HG03342 (cell line): ENCODE measurements around the gene KLHL28.

Experiments
- ATAC-seq: cut with Tn5 transposase; IDR thresholded peaks from one replicate; pipeline ENCODE4 v1.9.1; 2021; ENCODE audit warnings: mild to moderate bottlenecking, moderate library complexity; ENCODE audit not compliant: unreplicated experiment

The KLHL28 gene, protein sequence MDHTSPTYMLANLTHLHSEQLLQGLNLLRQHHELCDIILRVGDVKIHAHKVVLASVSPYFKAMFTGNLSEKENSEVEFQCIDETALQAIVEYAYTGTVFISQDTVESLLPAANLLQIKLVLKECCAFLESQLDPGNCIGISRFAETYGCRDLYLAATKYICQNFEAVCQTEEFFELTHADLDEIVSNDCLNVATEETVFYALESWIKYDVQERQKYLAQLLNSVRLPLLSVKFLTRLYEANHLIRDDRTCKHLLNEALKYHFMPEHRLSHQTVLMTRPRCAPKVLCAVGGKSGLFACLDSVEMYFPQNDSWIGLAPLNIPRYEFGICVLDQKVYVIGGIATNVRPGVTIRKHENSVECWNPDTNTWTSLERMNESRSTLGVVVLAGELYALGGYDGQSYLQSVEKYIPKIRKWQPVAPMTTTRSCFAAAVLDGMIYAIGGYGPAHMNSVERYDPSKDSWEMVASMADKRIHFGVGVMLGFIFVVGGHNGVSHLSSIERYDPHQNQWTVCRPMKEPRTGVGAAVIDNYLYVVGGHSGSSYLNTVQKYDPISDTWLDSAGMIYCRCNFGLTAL

DNA sequence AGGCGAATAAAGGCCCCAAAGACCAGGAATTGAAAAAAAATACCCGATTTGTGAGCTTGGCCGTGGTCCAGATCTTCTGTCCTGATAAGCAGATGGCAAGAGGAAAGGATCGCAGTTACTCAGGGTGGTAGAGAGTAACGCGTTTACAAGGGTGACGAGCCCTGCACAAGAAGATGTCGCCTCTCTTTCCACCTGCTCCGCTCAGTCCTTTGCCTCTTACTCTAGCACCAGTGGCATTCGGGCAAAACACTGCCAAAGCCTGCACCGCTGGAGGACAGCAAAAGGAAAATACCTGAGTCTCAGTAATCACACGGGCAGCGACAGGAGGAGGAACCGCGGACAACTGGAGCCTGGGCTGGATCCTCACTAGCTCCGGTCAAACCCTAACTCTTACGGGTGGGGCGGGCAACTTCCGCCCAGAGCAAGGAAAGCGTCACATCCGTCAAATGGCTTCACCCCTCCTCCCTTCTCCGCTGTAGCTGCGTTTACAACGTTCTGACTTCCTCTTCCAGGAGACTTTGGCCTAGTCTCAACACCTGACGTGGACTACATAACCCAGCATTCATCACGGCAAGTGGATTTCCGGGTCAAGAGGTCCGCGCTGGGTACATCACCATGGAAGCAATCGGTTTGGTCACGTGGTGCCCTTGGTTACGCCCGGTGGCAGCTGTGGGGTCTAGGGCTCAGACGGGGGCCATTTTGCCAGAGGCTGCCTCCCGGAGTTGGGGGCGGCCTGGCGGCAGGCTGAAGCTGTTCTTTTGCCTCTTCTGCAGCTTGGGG is at the start of gene KLHL28, which contains the start of gene TOGARAM1:
TSS of gene KLHL28 (minus strand) at position 394 of the 780 bp plus-strand sequence. CDS start 16,019 bp downstream, outside the sequence.
TSS of gene TOGARAM1 (plus strand) at position 637 of the 780 bp plus-strand sequence. CDS start 232 bp downstream, outside the sequence.
- peak; percentile 92 for ATAC-seq

DNA sequence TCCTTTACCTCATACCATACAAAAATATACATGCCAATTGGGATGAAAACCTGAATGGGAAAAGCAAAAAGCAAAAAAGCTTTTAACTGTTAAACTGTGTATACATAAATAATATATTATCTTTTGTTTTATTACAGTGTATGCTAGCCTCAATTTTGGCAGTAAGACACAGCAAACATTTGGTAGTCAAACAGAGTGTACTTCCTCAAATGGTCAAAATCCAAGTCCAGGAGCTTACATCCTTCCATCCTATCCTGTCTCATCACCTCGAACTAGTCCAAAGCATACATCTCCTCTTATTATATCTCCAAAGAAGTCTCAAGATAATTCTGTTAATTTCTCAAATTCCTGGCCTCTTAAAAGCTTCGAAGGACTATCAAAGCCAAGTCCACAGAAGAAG is 42.2 kb upstream of the KLHL28 start:
- ATAC-seq: no peak

DNA sequence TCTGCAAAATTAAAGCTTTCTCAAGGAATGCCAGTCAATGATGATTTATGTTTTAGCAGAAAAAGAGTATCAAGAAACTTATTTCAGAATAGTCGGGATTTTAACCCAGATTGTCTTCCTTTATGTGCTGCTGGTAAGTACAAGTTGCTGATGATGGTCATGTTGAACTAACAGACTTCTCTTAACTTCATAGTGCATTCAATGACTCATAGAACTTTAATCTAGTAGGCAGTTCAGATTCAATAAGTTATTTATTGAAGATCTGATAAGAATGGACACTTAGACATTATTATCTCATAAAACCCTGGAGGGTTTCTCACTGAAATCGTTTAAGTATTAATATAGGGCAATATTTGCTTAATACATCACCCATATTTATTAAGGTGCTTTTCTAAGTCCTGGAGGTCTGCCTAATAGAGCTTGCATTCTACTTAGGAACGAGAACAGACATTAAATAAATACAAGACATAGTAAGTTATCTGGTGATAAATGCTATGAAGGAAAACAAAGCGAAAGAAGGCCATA is 34.1 kb upstream of the KLHL28 start:
- no peak for ATAC-seq

DNA sequence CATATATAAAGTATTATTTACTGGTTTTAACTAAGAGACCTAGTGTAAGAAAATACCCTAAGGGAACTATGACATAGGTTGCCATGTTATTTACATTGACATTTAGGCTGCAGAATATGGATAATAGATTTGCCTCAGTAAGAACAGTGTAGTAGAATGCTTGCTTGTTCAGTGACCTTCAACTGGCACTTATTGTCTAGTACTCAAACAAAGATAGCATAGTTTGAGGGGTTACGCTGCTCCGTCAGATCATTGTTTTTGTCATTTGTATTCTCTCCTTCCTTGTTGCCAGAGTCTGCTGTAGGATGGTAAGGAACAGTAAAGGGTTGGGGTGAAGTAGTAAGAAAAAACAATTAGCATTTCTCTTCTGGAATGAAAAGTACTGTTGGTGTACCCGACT is 33.4 kb upstream of the KLHL28 start:
- ATAC-seq: no peak

DNA sequence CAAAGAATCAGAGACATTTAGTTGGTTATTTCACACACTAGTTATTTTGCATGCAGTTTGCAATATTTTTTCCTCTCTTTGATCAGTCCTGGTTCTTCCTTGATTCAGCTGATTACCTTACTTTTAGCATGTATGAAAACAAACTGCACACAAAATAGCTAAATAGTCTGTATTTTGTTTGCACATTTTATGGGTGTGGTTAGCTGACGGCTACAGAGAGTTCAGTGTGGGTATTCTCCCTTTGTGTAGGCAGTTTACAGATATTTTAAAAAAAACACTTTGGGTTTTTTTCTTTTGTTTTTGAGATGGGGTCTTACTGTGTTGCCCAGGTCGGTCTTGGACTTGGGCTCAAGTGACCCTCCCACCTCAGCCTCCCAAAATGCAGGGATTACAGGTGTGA is 28.8 kb upstream of the KLHL28 start:
- ATAC-seq: no peak

DNA sequence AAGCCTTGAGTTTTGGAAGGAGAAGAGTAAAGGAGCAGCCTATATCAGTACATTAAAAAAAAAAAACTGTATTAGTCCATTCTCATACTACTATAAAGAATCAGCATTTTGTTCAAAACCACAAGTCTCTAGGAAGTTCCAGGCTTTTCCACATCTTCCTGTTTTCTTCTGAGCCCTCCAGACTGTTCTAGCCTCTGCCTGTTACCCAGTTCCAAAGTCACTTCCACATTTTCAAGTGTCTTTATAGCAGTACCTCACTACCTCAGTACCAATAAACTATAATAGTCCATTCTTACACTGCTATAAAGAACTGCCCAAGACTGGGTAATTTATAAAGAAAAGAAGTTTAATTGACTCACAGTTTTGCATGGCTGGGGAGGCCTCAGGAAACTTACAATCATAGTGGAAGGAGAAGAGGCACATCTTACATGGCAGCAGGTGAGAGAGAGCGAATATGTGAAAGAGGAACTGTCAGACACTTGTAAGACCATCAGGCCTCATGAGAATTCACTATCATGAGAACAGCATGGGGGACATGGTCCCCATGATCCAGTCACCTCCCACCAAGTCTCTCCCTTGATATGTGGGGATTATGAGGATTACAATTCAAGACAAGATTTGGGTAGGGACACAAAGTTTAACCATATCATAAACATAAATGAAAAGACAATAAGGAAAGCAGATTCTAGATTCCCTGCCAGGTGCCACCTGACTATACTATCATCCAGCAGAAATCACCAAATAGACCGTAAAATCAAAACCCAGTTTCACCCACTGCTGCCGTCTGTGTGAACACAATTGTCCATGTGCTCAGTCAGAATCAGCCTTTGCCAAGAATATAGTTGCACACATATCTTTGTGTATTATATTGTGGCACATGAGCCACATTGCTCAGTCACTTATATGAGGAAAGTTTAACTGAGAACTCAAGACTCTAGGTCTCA is 28.0 kb upstream of the KLHL28 start:
- no peak for ATAC-seq

DNA sequence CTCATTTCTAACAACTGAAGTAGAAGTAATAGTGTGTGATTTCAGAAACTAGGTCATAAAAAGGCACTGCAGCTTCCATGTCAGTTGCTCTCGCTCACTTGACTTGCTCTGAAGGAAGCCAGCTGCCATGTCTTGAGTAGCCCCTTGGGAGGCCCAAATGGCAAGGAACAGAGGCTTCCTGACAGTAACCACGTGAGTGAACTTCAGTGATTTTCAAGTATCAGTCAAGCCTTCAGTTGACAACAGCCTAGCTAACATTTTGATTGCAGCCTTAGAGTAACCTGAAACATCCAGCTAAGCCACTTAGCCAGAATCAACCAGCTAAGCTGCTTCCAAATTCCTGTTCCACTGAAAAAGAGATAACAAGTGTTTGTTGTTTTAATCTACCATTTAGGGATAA is 26.9 kb upstream of the KLHL28 start:
- ATAC-seq: no peak

DNA sequence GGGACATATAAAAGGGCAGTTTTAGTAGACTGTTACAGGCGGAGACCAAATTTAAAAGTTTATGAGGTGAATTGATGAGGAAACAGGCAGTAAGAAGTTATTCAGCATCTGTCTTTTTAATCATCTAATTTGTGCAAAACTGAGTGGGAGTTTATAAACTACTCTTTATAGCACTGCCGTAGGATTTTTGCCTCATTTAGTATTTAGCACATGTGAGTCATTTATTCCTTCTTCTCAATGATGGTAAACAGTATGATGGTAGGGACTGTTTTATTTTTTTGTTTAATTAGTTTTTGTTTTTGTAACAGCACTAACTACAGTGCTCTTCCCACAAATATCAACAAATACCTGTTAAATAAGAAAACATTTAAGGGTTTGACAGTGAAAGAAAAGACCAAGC is 20.8 kb upstream of the KLHL28 start:
- ATAC-seq: no peak

DNA sequence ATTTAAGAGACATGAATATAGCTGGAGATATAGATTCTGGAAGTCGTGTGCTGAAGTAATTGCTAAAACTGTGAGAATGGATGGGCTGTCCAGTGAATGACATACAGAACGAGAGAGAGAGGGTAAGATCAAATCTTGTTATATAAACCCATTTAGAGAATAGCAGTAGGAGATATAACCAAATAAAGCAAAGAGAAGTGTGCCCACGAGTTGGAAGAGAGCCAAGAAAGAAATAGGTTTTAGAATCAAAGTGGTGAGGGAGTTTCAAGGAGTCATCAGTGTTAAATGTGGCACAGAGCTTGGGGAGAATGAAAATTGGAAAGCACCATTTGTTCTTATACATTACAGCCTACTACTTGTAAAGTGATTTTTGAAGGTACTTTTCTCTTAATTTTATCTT is 19.5 kb upstream of the KLHL28 start:
- ATAC-seq: no peak

DNA sequence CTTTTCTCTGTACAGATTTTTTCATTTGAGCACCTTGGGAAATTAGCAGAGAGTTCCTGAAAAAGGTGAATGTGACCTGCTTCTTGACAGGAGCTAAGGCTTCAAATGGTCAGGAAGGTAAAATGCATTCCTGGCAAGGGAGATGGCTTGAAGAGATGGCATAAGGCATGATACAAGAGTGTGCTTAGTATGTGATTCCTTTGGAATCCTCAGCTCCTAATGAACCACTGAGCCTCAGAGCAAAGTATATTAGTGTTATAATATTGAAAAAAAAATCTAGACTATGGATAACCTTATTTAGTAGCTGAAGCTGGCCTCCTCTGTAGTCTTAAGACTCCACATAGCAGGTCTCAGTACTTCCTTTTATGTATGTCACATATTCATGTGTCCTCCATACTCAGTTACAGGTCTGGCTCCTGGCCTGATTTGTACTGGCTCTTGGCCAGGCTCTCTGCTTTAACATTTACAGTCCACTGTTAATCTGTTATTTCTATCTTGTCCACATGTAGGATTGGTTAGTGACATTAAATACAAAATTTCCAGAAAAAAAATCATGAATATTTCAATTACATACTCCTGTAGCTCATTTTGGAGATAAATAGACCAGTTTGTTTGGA is 18.1 kb upstream of the KLHL28 start:
- no peak for ATAC-seq

DNA sequence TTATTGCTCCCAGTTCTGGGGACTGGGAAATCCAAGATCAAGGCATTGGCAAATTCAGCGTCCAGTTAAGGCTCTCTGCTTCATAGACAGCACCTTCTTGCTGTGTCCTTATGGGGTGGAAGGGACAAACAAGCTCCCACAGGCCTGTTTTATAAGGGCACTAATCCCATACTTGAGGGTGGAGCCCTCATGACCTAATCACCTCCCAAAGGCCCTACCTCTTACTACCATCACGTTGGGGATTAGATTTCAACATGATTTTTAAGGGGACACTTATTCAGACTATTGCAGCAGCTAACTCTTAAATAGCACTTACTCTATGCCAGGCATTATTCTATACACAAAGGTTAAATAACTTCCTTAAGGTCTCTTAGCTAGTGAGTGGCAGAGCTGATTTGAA is 17.5 kb upstream of the KLHL28 start:
- ATAC-seq: no peak

DNA sequence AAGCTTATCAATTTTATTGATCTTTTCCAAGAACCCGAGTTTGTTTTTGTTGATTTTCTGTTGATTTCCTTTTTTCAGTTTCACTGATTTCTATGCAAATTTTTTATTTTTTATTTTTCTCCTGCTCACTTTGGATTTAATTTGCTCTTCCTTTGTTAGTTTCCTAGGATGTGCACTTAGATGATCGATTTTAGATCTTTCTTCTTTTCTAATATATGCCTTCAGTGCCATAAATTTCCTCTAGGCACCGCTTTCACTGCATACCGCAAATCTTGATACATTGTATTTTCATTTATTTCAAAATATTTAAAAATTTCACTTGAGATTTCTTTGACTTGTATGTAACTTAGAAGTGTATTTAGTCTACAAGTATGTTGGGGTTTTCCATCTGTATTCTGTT is 9.7 kb upstream of the KLHL28 start:
- ATAC-seq: no peak

DNA sequence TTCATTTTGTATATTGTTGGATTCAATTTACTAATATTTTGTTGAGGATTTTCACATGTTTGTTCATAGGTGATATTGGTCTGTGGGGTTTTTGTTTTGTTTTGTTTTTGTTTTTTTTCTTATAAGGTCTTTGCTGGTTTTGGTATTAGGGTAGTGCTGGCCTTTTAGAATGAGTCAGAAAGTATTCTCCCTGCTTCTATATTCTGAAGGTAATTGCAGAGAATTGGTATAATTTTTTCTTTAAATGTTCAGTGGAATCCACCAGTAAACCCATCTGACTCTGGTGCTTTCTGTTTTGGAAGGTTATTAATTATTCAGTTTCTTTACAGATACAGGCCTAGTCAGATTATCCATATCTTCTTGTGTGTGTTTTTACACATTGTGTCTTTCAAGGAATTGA is 9.2 kb upstream of the KLHL28 start:
- no peak for ATAC-seq

DNA sequence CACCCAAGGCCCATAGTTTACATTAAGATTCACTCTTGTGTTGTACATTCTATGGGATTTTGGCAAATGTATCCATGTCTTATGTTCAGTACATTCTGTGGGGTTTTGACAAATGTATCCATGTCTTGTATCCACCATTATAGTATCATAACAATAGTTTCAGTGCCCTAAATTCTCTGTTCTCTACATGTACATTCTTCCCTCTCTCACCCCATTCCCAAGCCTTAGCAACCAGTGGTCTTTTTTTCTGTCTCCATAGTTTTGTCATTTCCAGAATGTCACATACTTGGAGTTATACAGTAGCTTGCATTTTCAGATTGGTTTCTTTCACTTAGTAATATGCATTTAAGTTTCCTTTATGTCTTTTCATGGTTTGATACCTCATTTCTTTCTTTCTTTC is 7.0 kb upstream of the KLHL28 start:
- ATAC-seq: no peak

DNA sequence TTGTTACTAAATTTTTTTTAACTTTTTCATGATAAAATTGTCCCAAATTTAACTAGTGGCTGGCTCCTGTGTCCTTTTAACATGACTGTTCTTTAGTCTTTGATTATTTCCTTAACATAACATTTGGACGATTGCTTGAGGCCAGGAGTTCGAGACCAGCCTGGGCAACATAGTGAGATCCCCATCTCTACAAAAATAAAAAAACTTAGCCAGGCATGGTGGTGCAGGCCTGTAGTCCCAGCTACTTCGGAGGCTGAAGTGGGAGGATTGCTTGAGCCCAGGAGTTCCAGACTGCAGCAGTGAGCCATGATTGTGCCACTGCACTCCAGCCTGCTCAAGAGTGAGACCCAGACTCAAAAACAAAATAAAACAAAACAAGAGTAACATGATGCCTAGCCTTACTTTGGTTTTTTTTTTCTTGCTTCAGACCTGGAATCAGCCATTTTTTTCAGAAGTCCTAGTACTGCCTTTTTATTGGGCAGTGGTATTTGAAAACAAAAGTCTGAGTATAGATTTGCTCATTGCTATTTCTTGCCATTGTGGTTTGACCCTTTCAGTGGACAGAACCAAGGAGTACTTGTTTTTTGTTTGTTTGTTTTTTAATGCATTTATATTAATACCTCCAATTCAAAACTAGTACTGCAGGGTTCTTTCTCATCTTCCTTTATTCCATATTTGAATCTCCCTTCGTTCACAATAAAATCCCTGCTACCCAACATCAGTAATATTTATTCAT is 5.0 kb upstream of the KLHL28 start:
- ATAC-seq: no peak

DNA sequence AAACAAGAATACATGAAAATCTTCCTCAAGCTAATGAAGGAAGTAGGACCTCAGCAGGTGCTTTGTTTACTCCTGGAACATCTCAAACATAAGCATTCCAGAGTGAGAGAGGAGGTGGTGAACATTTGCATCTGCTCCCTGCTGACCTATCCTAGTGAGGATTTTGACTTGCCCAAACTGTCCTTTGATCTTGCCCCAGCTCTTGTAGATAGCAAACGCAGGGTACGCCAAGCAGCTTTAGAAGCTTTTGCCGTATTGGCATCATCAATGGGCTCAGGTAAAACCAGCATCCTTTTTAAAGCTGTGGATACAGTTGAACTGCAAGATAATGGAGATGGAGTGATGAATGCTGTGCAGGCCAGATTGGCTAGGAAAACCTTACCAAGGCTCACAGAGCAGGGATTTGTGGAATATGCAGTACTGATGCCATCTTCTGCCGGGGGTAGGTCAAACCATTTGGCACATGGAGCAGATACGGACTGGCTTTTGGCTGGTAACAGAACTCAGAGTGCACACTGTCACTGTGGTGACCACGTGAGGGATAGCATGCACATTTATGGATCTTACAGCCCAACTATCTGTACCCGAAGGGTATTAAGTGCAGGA is 2.1 kb upstream of the KLHL28 start:
- no peak for ATAC-seq

DNA sequence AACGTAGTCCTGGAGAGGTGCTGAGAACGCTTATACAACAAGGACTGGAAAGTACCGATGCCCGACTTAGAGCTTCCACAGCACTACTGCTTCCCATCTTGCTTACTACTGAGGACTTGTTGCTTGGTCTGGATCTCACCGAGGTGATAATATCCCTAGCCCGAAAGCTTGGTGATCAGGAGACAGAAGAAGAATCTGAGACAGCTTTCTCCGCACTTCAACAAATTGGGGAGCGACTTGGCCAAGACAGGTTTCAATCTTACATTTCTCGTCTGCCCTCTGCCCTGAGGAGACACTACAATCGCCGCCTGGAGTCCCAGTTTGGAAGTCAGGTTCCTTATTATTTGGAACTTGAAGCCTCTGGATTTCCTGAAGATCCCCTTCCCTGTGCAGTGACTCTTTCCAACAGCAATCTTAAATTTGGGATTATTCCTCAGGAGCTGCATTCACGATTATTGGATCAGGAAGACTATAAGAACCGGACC is 1.3 kb upstream of the KLHL28 start:
- no peak for ATAC-seq

DNA sequence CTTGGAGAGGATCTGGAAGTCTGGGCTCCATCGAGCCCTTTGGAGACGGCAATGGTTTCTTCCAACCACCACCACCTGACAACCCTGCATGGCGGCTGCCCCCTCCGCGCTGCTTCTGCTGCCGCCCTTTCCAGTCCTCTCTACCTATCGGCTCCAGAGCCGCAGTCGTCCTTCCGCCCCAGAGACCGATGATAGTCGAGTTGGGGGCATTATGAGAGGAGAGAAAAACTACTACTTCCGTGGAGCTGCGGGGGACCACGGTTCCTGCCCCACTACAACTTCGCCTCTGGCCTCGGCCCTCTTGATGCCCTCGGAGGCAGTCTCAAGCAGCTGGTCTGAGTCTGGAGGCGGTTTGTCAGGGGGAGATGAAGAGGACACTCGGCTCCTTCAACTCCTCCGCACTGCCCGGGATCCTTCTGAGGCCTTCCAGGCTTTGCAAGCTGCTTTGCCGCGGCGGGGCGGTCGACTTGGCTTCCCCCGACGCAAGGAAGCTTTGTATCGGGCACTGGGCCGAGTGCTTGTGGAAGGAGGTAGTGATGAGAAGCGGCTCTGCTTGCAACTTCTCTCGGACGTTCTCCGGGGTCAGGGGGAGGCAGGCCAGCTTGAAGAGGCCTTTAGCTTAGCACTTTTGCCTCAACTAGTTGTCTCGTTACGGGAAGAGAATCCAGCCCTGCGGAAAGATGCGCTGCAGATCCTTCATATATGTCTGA is 742 bp upstream of the KLHL28 start:
- ATAC-seq: peak; percentile 20
